ENCODE data around the gene SLC39A11.

Gene SLC39A11

GRCh38 chr17:73039282-73039681, 53.2 kb downstream of the SLC39A11 start:
- no peak for DNase-seq

GRCh38 chr17:73031472-73031871, 61.0 kb downstream of the SLC39A11 start:
- no peak for DNase-seq

GRCh38 chr17:73030995-73031394, 61.5 kb downstream of the SLC39A11 start:
- no peak for DNase-seq

- DNase-seq, result no peak
Observed at GRCh38 chr17:73030501-73030921, 62.0 kb downstream of the SLC39A11 start.

GRCh38 chr17:73029991-73030390, 62.5 kb downstream of the SLC39A11 start:
- no peak for DNase-seq

GRCh38 chr17:73029021-73029420, 63.5 kb downstream of the SLC39A11 start:
- DNase-seq, result no peak

GRCh38 chr17:73028299-73028755, 64.2 kb downstream of the SLC39A11 start:
- DNase-seq, result no peak

GRCh38 chr17:73027130-73027741, 65.3 kb downstream of the SLC39A11 start:
- no peak for DNase-seq

- no peak for DNase-seq
Observed at GRCh38 chr17:73025041-73025560, 67.4 kb downstream of the SLC39A11 start.

GRCh38 chr17:73023759-73024158, 68.7 kb downstream of the SLC39A11 start:
- no peak for DNase-seq

- DNase-seq, result no peak
Observed at GRCh38 chr17:73022694-73023093, 69.8 kb downstream of the SLC39A11 start.

- DNase-seq, result no peak
Observed at GRCh38 chr17:73021771-73022170, 70.7 kb downstream of the SLC39A11 start.

- no peak for DNase-seq
Observed at GRCh38 chr17:73020110-73020509, 72.4 kb downstream of the SLC39A11 start.

GRCh38 chr17:73018599-73018998, 73.9 kb downstream of the SLC39A11 start:
- no peak for DNase-seq

- DNase-seq, result no peak
Observed at GRCh38 chr17:73017658-73018057, 74.8 kb downstream of the SLC39A11 start.

- DNase-seq, result no peak
Observed at GRCh38 chr17:73015722-73016276, 76.7 kb downstream of the SLC39A11 start.

- DNase-seq, result no peak
Observed at GRCh38 chr17:73013816-73014663, 78.4 kb downstream of the SLC39A11 start.

GRCh38 chr17:73013301-73013700, 79.2 kb downstream of the SLC39A11 start:
- DNase-seq, result no peak

- no peak for DNase-seq
Observed at GRCh38 chr17:73011016-73011486, 81.4 kb downstream of the SLC39A11 start.

- DNase-seq, result no peak
Observed at GRCh38 chr17:73010414-73010813, 82.1 kb downstream of the SLC39A11 start.

- DNase-seq, result no peak
Observed at GRCh38 chr17:73007407-73007806, 85.1 kb downstream of the SLC39A11 start.

- DNase-seq, result no peak
Observed at GRCh38 chr17:73005360-73005759, 87.1 kb downstream of the SLC39A11 start.

- DNase-seq, result no peak
Observed at GRCh38 chr17:73003487-73003886, 89.0 kb downstream of the SLC39A11 start.

GRCh38 chr17:73000832-73001231, 91.7 kb downstream of the SLC39A11 start:
- DNase-seq, result no peak
